ENCODE results near the gene HOXA2.

- TF ChIP-seq CTCF (IDR thresholded peaks at IDR 0.05), result no peak
- no peak for TF ChIP-seq EP300 (IDR thresholded peaks at IDR 0.05)
- no peak for TF ChIP-seq POLR2A (IDR thresholded peaks at IDR 0.05)
These were observed 47.5 kb upstream of the HOXA2 start for GRCh38 chr7:27149842-27150567.

All from suprapubic skin (tissue), 3 donors.